ENCODE data around the gene FAM78A.

Gene FAM78A

DNA sequence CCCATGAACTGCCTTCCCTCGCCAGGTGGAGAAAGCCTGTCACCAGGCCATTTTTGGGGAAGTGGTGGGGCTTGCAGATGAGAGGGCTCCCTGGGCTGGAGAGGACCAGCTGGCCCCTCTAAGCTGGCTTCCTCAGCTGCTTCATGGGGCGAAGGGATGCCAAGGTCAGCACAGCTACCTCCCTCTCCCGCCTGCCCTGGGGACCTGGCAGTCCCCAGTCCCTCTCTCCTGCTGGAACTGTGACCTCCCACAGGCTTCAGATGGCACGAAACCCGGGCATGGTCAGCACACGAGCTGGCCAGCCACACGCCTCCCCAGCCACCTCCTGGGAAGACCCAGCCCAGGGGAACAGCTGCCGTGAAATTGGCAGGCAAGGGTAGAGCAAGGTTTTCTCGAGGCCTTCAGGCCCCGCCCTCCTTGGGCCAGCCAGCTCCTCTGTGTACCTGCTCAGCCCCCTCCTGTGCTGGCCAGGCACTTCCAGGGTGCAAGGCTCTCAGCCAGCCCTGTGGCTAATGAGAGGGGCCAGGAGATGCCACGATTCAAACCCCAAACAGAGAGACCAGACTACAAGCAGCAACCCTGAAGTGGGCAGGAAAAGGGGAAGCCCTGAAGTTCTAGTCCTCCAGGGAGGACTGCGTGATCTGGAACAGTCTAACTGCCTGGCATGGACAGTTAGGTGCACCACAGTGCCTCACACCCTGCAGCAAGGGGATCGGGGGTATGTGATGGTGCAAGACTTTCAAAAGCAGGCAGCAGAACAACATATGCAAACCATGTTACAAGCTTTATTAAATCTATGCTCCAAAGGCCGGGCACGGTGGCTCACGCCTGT is 26.1 kb upstream of the FAM78A start:
- no peak for DNase-seq

DNA sequence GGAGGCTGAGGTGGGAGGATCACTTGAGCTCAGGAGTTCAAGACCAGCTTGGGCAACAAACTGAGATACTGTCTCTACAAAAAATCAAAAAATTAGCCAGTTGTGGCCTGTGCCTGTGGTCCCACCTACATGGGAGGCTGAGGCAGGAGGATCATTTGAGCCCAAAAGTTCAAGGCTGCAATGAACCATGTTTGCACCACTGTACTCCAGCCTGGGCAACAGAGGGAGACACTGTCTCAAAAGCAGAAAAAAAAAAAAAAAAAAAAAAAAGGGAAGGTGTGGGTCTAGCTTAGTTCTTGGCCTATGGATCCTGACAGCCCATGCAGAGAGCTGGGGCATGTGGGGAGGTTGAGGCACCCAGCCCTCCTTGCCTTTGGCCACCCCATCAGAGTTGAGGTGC is 24.1 kb upstream of the FAM78A start:
- no peak for DNase-seq

DNA sequence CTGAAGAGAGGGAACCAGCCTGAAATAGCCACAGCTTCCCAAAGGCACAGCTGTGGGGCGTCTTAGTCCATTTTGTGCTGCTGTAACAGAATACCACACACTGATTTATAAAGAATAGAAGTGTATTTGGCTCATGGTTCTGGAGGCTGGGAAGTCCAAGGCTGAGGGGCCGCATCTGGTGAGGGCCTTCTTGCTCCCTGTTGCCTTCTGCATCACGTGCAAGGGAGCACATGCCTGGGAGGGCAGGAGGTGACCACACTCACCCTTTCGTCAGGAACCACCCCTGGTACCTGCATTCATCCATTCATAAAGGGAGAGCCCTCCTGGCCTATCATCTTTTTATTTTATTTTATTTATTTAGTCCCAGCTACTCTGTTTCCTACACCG is 23.6 kb upstream of the FAM78A start:
- no peak for DNase-seq

DNA sequence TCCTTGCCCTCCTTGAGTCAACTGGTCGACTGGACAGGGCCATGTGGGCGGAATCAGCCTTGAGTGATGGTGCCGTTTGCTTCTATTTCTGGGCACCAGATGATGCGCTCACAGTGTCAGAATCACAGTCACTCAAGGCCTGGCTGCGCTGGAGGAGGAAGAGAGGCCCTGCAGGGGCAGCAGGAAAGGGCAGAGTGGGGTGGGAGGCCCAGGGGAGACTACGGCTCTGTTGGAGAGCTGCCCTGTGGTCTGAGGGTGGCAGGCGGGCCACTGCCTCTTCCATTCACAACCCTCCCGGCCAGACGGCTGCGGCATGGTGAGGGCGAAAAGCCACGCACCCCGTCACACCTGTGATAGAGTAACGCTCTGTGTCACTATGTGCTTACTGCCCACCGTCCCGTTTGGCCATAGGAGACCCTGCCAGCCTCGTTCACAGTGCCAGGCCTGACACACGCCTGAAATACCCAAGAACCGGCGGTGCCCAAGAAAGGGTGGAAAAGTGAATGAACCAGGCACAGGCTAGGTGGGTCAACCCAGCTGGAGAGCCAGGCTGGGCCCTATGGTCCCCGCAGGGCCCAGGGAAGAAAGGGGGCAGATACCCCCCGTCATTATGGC is 23.1 kb upstream of the FAM78A start:
- DNase-seq, result no peak

DNA sequence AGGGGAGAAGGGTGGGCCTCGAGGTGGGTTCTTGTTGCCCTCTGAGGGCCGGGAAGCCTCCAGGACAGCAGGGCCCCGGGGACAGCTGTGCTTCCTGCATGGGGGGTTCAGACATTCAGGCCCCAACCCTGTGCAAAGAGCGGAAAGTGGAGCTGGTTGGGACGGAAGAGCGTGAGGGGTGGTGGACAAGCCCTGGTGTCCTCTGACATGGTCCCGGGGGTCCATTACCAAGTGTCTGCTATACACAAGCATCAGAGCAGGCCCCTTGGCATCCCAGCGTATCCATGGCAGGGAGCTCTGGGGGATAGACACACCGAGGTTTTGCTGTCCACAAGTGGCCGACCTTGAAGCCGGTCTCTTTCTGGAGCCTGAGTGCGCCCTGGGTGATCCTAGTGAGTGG is 22.5 kb upstream of the FAM78A start:
- no peak for DNase-seq

DNA sequence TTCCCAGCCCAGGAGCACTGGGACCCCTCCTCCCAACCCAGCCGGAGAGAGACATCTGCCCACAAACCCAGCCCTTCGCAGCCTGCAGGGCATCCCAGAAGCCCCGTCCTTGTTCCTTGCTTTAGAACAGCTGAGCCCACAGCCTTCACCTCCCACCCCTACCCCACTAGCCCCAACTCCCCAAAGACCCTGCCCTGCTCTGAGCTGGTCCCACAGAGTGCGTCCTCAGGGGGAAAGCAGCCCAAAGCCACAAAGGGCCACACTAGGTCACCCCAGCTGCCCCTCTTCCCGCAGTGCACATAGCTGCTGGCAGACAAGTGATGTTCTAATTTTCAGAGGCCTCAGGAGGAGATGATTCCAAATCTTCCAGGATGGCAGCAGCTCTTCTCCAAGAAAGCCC is 22.0 kb upstream of the FAM78A start:
- no peak for DNase-seq

DNA sequence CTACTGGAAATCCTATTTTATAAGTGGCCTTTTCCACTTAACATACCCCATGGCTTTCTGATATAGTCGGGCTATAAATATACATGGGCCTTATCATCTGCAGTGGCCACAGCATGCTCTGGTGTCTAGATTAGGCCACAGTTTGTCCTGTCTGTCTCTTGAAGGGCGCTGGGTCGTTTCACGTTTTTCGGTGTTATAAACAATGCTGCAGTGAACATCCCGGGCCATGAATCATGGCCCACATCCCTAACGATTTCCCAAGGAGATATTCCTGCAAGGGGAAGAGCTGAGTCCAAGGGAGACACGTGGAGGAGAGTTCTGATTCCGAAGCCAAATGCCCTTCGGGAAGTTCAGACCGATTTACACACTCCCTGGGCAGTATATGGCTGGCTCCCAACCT is 21.6 kb upstream of the FAM78A start:
- DNase-seq, result no peak

DNA sequence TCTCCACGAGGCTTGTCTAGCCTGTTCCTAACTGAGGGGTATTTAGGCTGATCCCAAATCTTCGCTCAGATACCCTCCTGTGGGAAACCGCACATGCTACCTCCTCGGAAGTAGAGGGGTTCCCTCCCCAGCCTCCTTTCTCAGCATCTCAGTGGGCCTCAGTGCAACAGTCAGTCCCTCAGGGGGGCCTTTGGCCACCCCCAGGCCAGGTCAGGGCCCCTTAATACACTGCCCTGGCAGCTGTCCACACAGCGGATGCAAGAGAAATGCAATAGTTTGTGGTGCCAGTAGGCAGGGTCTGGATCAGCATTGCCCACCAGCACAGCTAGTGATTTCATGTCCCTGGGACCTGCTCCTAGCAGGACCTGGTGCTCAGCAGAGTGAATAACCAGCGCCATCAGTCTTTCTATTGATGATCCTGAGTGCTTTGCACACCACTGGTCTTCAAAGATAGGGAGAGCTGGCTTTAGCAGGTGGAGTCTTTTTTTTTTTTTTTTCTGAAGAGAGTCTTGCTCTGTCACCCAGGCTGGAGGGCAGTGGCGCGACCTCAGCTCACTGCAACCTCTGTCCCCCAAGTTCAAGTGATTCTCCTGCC is 20.7 kb upstream of the FAM78A start:
- DNase-seq, result no peak

DNA sequence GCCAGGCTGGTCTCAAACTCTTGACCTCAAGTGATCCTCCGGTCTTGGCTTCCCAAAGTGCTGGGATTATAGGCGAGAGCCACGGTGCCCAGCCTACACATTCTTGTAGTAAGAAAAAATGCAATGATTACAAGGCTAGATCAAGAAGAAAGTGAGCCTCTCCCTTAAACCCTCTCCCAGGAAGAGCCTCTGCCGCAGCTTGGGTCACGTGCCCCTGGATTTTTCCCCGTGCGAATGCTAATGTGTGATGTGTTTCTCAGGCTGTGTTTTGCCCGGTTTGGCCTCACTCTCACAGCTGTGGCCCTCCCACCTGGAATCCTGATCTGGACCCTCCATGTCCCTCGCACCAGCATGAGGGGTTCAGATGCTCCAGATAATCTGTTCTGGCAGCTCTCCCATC is 20.1 kb upstream of the FAM78A start:
- no peak for DNase-seq

DNA sequence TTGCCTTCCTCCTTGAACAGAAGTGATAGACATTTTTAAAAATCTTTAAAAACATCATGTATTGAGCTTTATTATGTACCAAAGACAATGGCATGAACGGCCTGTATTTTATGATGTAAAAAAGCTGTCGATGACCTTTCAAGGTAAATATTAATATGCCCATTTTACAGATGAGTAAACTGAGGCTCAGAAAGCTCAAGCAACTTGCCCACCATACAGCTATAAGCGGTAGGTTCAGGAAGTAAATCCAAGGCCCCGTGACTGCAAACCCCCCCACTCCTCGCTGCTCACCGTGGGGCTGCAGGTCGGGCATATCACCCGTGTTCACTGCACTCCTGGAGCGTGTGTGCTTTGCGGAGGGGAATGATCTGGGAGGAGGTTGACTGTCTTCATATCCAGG is 16.6 kb upstream of the FAM78A start:
- DNase-seq, result no peak

DNA sequence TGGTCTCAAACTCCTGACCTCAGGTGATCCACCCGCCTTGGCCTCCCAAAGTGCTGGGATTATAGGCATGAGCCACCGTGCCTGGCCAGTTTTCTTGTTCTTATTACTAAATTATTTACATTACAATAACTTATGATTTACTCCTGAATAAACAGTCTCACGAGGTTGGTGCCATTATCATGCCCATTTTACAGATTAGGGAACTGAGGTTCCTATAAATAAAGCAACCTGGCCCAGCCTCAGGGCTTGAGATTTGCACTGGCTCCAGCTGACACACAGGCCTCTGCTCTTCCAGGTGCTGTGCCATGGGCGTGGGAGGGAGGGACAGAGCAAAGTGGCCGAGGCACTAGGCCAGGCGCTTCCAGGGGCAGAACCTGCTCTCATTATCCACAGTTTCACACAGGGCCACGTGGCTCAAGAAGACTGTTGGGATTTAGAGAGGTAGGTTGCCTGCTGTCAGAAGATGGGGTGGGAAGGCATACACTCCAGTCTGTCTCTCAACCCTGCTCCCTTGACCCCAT is 15.5 kb upstream of the FAM78A start:
- DNase-seq, result no peak

DNA sequence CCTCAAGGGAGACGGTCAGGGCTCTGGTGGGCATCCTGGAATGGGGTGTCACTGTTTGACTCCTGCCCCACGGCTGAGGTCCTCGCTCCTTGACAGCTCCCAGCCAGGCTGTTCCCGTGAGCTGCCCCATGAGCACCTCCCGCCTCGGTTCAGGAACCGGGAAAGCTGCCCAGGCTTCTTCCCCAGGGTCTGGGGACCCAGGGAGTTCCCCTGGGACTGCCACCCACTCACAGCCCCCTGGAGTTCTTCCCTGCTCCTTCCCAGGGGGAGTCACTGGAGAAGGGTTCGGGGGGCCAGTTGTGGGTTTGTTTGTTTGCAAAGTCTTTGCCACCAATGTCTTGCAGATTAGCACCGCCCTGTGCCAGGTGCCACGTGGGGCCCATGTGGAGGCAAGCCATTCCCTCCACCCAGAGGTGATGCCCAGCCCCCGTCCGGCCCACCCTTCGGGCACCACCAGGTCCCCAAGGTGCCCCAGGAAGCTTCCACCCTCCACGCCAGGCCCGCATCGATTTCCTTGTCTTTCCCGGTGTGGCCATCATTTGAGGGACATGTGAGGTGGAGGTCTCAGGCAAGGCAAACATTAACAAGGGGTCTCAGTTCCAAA is 14.6 kb upstream of the FAM78A start:
- DNase-seq, result no peak

DNA sequence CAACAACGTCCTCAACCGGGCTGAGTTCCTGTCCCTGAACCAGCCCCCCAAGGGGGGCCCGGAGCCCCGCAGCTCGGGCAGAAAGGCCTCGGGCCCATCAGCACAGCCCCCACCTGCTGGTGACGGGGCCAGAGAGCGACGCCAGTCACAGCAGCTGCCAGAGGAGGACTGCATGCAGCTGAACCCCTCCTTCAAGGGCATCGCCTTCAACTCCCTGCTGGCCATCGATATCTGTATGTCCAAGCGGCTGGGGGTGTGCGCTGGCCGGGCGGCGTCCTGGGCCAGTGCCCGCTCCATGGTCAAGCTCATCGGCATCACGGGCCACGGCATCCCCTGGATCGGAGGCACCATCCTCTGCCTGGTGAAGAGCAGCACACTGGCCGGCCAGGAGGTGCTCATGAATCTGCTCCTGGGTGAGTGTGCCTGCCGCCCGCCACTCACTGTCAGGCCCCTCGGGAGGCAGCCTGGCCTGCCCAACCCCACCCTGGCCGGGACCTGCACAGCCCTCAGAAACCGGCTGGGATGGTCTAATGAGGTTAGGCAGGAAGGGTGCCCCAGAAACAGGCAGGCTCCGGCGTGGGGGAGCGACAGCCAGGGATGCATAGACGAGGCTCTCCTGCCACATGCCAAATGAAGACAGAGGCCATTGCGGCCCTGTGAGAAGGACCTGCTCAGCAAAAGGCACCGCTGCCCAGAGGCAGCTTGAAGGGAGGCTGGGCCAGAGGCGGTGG is 13.9 kb upstream of the FAM78A start:
- no peak for DNase-seq

DNA sequence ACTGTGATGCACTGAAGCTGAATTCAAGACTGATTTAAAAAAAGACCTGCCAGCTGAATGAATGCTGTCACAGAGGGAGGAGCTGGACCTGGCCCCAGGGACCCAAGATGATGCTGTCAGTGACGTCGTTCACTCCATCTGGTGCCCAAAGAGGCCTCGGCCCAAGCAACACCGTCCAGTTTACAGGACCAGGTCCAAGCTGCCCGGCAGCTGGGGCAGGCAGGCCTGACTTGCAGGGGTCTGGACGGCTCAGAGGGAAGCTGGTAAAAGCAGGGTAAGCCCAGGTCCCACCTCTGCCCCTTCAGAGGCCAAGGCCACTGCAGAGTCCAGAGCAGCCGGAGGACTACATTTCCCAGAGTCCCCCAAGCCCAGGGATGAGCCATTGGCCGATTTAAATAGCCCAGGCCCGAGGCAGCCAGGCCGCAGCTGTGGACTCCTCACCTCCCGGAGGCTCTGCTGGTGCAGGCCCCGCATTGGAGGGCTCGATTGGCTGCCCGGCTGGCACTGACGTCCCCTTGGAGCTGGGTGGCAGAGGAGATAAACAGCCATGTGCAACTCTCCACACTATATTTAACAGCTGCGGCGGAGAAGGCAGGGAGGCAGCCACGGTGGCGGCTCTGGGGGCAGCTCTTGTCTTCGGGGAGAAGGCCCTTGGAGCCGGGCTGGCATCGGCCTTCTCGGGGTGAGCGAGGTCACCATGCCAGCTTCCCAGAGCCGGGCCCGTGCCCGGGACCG is 13.2 kb upstream of the FAM78A start, which contains the start of gene PLPP7:
PLPP7 (plus strand) TSS at position 423 of the 735 bp plus-strand sequence; CDS start at position 698, 275 bp downstream.
- peak; percentile 54 for DNase-seq

DNA sequence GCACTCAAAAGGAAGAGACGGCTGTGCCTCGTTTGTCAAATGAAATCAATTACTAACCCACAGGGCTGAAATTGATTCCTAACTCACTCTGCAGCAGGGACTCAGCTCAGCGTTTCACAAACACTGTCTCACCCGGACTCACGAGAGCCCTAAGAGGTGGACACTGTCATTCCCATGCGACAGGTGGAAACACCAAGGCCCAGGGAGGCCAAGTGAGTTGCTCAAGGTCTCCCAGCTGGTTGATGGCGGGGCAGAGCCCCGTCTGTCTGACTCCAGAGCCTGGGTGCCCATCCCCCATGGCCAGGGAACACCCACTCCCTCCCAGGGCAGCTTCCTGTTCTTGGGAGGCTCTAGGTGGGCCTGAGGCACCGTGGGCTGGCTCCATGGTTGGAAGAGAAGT is 11.9 kb upstream of the FAM78A start:
- DNase-seq, result no peak

DNA sequence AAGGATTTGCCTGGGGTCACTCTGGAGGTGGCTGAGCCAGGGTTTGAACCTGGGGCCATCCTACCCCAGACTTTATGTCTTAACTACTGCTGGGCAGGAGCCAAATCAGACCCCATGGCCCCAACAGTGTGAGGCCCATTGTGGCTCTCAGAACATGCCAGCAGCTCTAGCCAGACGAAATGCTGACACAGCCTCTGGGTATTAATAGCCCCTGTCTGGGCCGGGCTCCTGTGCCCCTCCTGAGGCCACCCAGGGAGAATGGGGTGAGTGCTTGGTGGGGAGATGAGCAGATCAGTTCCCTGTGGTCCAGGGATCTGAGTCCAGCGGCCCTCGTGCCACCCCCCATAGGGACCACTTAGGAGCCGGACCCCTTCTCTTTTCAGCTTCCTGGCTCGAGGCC is 11.0 kb upstream of the FAM78A start:
- DNase-seq, result no peak

DNA sequence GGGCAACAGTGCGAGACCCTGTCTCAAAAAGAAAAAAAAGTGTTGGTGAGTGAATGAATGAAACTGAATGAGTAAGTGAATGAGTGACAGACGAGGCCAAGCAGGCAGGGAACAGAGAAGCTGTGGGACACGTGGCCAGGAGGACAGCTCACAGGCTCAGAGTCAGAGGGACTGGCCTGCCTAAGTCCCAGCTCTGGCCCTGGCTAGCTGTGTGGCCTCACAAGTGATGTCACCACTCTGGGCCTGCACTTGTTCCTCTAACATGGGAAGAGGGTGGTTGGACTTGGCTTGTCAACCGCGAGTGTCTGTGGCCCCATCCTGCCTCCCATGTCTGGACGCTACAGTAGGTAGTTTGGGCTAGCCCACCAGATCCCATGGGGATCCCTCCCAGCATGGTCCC is 8.5 kb upstream of the FAM78A start:
- DNase-seq, result no peak

DNA sequence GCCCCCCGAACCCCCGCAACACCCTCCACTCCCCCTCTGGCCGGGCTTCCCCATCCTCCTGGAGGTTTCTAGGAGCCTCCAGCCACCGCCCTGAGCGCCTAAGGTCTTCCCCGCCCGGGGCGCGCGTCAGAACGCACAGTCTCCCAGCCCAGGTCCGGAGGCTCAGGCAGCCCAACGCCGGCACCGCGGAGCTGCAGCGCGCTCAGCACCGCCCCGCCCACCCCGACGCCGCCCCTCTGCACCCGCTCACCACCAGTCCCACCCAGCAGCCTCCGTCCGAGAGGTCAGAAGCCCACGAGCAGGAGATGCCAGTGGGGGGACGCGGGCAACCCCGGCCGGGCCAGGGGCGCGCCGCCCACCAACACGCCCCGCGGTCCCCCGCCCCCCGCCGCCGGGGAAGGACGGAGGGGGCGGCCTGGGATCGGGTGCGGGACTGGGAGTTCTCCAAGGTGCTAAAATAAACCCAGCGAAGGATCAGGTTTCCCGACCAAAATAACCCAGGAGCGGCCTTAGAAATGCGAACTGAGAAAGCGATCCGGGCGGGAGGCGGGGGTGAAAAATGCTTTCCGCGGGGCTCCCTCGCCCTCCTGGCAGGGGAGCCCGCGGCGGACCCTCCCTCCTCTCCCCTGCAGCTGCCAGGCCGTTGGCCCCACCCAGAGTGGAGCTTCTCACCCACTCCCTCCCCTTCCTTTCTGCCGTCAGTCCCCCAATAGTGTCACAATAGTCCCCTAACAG is 6.5 kb upstream of the FAM78A start:
- DNase-seq, result no peak

DNA sequence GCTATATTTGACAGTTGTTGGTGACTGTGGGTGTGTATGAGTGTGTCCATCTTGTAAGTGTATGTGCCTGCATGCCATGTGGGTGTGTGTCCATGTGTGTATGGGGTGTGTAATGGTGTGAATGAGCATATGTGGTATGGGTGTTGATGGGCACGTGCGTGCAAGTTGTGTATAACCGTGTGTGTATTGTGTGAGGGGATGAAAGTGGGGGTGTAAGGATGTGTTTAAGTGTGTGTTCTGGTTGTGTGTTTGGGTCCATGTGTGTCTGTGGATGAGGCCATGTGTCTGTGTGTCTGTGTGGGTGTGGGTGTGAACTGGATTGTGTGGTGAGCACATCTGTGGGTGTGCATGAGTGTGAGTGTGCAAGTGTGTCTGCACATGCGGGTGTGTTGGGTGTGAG is 5.9 kb upstream of the FAM78A start:
- no peak for DNase-seq

DNA sequence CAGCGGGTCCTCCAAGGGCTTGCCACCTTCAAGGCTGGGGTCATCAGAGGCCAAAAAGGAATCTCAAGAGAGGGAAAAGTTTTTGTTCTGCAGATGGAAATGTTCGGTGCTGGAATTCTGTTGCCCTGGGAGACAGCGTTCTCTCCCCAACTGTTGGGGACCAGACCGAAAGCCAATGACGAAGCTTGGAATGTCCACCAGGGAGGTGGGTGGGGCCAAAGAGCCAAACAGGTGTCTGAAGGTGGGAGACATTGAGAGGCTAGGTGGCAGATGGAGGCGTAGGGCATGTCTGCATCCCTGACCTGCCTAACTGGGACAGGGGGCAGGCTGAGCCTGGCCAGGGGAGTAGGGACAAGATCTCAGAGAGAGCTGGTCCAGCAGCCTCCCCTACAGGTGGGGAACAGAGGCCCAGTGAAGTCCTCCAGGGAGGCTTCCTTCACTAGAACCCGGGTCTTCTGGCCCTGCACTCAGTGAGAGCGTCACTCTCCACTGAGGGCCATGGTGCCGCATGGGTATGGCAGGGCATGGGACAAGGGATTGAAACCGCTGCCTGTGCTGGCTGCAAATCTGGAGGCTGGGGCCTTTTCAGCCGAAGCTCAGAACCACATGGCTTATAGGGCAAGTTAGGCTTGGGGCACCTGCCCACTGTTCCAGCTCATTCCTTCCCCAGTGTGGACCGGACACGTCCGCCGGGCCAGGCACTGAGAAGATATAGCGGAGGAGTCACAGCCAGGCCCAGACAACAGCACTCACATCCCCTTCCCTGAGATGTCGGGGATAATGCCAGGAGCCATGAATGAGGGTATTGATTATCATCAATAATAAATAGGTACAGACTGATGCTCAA is 5.0 kb upstream of the FAM78A start:
- DNase-seq, result no peak
